CD4-positive, alpha-beta T cell treated with Interleukin-17A for 4 hours (primary cell): ENCODE results near the gene SPTSSA.
"Not testable (repeated sequence)": the region's sequence is repeated elsewhere in the genome, so short reads cannot be mapped to it uniquely, and the experiment has no call there.

Experiments
- DNase-seq: peaks from one replicate; pipeline ENCODE4 v3.0.0-alpha.2; 2020; ENCODE audit warnings: mixed read lengths

SPTSSA gene

GRCh38 chr14:34425095-34425851, 36.8 kb downstream of the SPTSSA start:
- no peak for DNase-seq

- DNase-seq, result no peak
These were observed 37.6 kb downstream of the SPTSSA start for GRCh38 chr14:34424488-34424887.

GRCh38 chr14:34423445-34423844, 38.6 kb downstream of the SPTSSA start:
- no peak for DNase-seq

- no peak for DNase-seq
These were observed 41.4 kb downstream of the SPTSSA start for GRCh38 chr14:34420547-34421150.

- DNase-seq, result no peak
These were observed 52.3 kb downstream of the SPTSSA start for GRCh38 chr14:34409721-34410120.

- DNase-seq, result no peak
These were observed 54.1 kb downstream of the SPTSSA start for GRCh38 chr14:34407951-34408350.

GRCh38 chr14:34404416-34404815, 57.6 kb downstream of the SPTSSA start:
- no peak for DNase-seq

GRCh38 chr14:34403646-34404045, 58.4 kb downstream of the SPTSSA start:
- DNase-seq, result no peak

GRCh38 chr14:34398024-34398423, 64.0 kb downstream of the SPTSSA start:
- DNase-seq, result no peak

- no peak for DNase-seq
These were observed 74.0 kb downstream of the SPTSSA start for GRCh38 chr14:34387974-34388516.

- DNase-seq, result no peak
These were observed 75.1 kb downstream of the SPTSSA start for GRCh38 chr14:34386865-34387485.

- DNase-seq, result not testable (repeated sequence)
These were observed 76.2 kb downstream of the SPTSSA start for GRCh38 chr14:34385881-34386280.

- no peak for DNase-seq
These were observed 78.2 kb downstream of the SPTSSA start for GRCh38 chr14:34383839-34384238.
